ENCODE measurements around the gene GPN1. TPM values are rescaled to one million over a fixed set of nuclear protein-coding genes. Genes with fewer than 3 reads are reported as not detected.
A peak's percentile ranks its signal among the peaks of the same experiment; 100 is the strongest.
"Not testable (repeated sequence)": the region's sequence is repeated elsewhere in the genome, so short reads cannot be mapped to it uniquely, and the experiment has no call there.

GPN1 gene
- total RNA-seq, 1 donor from 2014 or later, result 29.0 TPM

- DNase-seq (ENCODE audit: low read depth), result no peak
These were observed 38.6 kb downstream of the GPN1 start for GRCh38 chr2:27667446-27667845.

DNA sequence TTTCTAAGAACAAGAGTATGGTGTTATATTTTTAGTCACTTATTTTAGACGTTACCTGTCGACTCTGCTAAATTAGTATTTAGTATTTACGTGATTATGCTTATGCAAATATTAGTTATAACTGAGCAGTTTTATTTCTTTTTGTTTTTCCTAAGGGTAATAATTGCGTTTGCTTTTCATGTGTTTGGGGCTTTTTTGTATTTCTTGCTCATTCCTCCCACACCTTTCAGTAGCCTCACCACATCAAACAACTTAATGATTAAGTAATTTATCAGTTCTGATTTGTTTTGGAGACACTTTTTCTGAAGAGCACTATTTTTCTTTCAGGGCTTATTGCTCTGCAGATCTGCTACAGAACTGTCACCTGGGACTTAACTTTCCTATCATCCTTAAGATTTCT lies 42.4 kb downstream of the GPN1 start:
- DNase-seq (ENCODE audit: low read depth), result no peak

DNA sequence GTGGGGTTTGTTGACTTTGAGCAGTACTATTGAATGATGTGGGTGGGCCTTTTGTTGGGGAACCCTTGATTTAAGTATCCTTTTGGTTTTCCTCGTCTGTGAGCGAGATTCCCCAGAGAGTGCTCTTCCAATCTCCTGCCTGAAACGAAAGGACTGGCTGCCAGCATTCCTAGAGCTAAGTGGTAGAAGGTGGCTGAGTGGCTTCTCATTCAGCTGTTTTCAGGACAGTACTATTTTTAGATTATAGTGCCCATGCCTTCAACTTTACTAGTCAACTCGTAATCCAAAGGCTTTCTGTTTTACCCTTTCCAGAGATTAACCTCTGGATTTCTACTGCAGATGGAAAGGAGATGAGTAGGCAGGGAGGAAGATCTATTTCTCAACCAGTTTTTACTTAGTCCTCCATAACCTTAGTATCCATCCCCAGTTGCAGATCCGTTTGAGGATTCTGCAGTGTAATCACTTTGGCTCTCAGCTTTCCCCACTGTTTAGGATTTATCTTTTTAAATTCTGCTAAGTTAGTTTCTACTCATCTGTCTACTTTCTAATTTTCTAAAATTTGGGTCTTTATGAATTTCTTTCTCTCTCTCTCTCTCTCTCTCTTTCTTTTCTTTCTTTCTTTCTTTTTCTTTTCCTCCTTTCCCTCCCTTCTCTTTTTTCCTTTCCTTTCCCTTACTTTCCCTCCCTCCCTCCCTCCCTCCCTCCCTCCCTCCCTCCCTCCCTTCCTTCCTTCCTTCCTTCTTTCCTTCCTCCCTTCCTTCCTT lies 44.1 kb downstream of the GPN1 start:
- peak; percentile 63 for DNase-seq (ENCODE audit: low read depth)

GRCh38 chr2:27680571-27680970 lies 51.7 kb downstream of the GPN1 start:
- DNase-seq (ENCODE audit: low read depth), result no peak

DNA sequence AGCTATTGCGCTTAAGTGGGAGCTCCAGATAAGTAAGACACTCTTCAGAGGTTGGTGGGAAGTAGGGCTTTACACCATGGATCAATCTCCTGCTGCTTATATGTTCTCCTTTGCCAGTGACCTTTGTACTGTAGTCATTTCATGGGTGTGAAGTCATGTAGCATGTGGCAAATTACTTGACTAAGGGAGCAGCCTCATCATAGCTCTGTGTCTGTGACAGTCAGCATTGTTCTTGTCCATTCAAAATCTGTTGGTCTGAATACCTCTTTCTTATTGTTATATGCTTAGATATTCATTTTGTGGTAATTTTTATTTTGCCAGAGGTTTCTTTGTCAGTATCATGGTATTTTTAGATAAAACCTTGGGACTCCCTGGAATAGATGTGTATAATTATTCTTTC lies 53.0 kb downstream of the GPN1 start:
- DNase-seq (ENCODE audit: low read depth), result peak; percentile 51

GRCh38 chr2:27682334-27682771 lies 53.5 kb downstream of the GPN1 start:
- DNase-seq (ENCODE audit: low read depth), result peak; percentile 84

DNA sequence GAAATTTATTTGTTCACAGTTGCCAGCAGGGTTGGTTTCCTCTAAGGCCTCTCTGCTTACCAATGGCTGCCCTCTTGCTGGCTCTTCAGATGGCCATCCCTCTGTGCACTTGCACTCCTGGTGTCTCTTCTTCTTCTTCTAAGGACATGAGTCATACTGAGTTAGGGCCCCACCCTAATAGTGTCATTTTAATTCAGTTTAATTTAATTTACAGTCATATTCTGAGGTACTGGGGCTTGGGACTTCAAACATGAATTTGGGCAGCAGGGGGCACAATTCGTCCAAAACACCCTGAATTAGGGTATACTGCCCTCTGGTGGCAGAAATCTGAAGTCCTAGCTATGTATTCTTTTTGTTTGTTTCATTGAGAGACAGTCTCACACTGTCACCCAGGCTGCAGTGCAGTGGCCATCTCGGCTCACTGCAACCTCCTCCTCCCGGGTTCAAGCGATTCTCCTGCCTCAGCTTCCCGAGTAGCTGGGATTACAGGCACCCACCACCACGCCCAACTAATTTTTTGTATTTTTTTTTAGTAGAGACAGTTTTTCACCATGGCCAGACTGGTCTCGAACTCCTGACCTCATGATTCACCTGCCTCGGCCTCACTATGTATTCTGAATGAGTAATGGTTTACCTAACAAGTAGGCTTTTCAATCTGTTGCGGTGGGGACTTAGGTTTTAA lies 54.7 kb downstream of the GPN1 start:
- peak; percentile 93 for DNase-seq (ENCODE audit: low read depth)

GRCh38 chr2:27685006-27685405 lies 56.2 kb downstream of the GPN1 start:
- DNase-seq (ENCODE audit: low read depth), result not testable (repeated sequence)

GRCh38 chr2:27685577-27685976 lies 56.7 kb downstream of the GPN1 start:
- DNase-seq (ENCODE audit: low read depth), result no peak

GRCh38 chr2:27687232-27687631 lies 58.4 kb downstream of the GPN1 start:
- DNase-seq (ENCODE audit: low read depth), result no peak

GRCh38 chr2:27689424-27689823 lies 60.6 kb downstream of the GPN1 start:
- peak; percentile 69 for DNase-seq (ENCODE audit: low read depth)

- no peak for DNase-seq (ENCODE audit: low read depth)
These were observed 61.2 kb downstream of the GPN1 start for GRCh38 chr2:27690052-27690451.

DNA sequence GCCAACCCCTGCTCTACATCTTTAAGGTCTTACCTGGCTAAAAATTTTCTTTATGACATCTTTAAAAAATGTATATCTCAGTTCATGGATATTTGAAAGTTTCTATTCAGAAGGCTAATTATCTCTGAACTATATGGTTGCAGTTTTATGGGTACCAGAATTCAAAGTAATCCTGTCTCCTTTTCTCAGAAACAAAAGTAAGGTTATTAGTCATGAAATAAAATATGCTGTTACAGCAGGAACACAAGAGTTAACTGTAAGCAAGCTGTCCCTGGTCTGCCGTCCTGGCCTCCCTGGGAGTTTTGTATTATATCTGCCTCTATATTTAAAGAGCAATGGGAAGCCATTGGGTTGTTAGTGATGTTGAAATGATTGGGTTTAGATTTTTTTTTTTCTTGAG lies 68.8 kb downstream of the GPN1 start:
- no peak for DNase-seq (ENCODE audit: low read depth)

Other genes with a start within 250 kb of the GPN1 start
- gene ZNF513, start 248.3 kb upstream of the GPN1 start, total RNA-seq, result 11.1 and 15.3 TPM in 2 replicates
- 68.0 and 72.4 TPM in 2 replicates for gene PPM1G, start 219.5 kb upstream of the GPN1 start, total RNA-seq
- gene NRBP1, start 200.4 kb upstream of the GPN1 start, total RNA-seq, result 168 and 169 TPM in 2 replicates
- gene KRTCAP3, start 186.7 kb upstream of the GPN1 start, total RNA-seq, result not detected in 2 replicates
- gene IFT172, start 139.3 kb upstream of the GPN1 start, total RNA-seq, result 4.3 and 9.5 TPM in 2 replicates
- gene FNDC4, start 133.8 kb upstream of the GPN1 start, total RNA-seq, result 6.1 and 6.2 TPM in 2 replicates
- not detected in 2 replicates for gene GCKR, start 132.2 kb upstream of the GPN1 start, total RNA-seq
- 31.6 and 35.7 TPM in 2 replicates for gene ZNF512, start 46.0 kb upstream of the GPN1 start, total RNA-seq
- 1.8 and 3.0 TPM in 2 replicates for gene CCDC121, start within 50 bp of the GPN1 start, total RNA-seq
- gene SUPT7L, start 34.6 kb downstream of the GPN1 start, total RNA-seq, result 35.4 and 44.0 TPM in 2 replicates
- gene SLC4A1AP, start 34.8 kb downstream of the GPN1 start, total RNA-seq, result 34.7 and 41.2 TPM in 2 replicates
- gene MRPL33, start 142.7 kb downstream of the GPN1 start, total RNA-seq, result 126 and 134 TPM in 2 replicates